ENCODE results near the gene ADORA3.
"Not testable (repeated sequence)": the region's sequence is repeated elsewhere in the genome, so short reads cannot be mapped to it uniquely, and the experiment has no call there.

The ADORA3 gene

GRCh38 chr1:111503585-111504060, at the start of gene ADORA3, which contains the start of gene TMIGD3:
TSS of gene ADORA3 (minus strand) at chr1:111503633. CDS start at chr1:111503354, 279 bp downstream.
TSS of gene TMIGD3 (minus strand) at chr1:111503633. CDS start at chr1:111503354, 279 bp downstream.
- Mint-ChIP-seq H3K9me3 (no peaks in the 10 kb centered on the region), H3K4me1 (ENCODE audit: low read depth) (peaks cover 56% of the 10 kb centered on the region), H3K27ac (peak within 1 kb of the TSS; percentile 19), H3K4me3 (no peak within 1 kb of the TSS), H3K36me3 (ENCODE audit: low read depth) (no peaks in the 10 kb centered on the region), H3K27me3 (no peaks in the 10 kb centered on the region)

DNA sequence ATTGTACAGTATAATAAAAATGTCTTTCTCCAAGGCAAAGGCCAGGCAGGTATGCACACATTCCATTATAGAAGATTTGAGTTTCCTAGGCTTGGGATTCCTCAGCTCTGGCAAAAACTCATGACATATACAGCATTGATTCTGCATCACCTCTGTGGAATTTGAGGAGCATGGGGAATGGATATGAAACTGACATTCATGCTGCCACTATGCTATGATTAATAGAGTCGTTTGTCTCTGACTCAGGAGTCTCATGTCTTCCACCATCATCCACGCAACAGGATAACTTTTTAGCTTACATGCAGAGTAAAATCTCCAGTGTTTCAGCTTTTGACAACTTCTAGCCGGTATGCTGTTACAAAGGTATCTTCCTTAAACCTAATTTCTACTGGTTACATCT, 49.8 kb upstream of the ADORA3 start:
- Mint-ChIP-seq H3K27me3 (no peaks in the 10 kb centered on the region), H3K27ac (no peak overlapping the region), H3K4me1 (ENCODE audit: low read depth) (no peaks in the 10 kb centered on the region), H3K9me3 (no peaks in the 10 kb centered on the region), H3K36me3 (ENCODE audit: low read depth) (no peaks in the 10 kb centered on the region), H3K4me3 (no peak overlapping the region)

GRCh38 chr1:111552587-111552986, 49.2 kb upstream of the ADORA3 start:
- Mint-ChIP-seq H3K27me3 (no peaks in the 10 kb centered on the region), H3K4me3 (no peak overlapping the region), H3K27ac (no peak overlapping the region), H3K4me1 (ENCODE audit: low read depth) (no peaks in the 10 kb centered on the region), H3K9me3 (no peaks in the 10 kb centered on the region), H3K36me3 (ENCODE audit: low read depth) (no peaks in the 10 kb centered on the region)

DNA sequence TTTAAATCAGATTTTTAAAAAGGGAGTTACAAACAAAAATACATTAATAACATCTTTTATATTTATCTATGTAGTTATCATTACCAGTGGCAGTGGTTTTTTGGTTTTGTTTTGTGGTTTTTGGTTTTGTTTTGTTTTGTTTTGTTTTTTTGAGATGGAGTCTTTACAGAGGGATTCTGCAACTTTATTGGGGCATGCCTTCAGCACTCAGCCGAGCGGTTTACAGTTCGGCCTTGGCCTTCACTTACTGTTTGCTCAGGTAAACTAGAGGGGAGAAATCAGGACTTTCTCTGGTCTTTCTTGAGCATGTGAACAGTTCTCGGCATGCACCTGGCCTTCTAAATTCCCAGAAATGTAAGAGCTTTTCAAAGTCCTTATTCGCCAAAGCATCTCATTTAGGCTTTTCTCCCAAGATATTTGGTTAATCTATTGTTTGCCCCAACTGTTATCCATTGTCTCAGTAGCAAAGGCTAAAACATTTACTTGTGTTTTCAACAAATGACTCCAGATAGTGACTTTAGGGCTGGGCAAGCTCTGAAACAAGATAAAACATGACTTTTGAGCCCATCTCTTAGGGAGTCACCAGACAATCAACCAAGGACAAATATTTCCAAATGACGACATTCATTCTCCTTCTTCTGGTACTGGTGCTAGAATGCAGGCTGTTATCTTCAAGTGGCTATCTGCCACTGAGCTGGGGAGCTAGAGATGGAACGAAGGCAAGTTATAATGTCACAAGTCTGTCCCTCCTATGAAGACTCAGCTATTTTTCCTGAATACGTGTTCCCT, 48.4 kb upstream of the ADORA3 start:
- no peaks in the 10 kb centered on the region for H3K27me3 Mint-ChIP-seq
- no peaks in the 10 kb centered on the region for H3K9me3 Mint-ChIP-seq
- H3K27ac Mint-ChIP-seq: no peak overlapping the region
- H3K36me3 Mint-ChIP-seq (ENCODE audit: low read depth): no peaks in the 10 kb centered on the region
- no peak overlapping the region for H3K4me3 Mint-ChIP-seq
- H3K4me1 Mint-ChIP-seq (ENCODE audit: low read depth): no peaks in the 10 kb centered on the region

DNA sequence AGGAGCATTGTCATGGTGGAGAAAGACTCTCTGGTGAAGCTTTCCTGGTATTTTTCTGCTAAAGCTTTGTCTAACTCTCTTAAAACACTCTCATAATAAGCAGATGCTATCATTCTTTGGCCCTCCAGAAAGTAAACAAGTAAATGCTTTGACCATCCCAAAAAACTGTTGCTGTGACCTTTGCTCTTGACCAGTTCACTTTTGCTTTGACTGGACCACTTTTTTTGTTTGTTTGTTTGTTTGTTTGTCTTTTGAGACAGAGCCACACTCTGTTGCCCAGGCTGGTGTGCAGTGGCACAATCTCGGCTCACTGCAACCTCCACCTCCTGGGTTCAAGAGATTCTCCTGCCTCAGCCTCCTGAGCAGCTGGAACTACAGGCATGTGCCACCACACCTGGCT, 44.4 kb upstream of the ADORA3 start:
- H3K27ac Mint-ChIP-seq; H3K4me1 Mint-ChIP-seq (ENCODE audit: low read depth); H3K9me3 Mint-ChIP-seq; H3K4me3 Mint-ChIP-seq; H3K27me3 Mint-ChIP-seq; H3K36me3 Mint-ChIP-seq (ENCODE audit: low read depth): not testable (repeated sequence)

DNA sequence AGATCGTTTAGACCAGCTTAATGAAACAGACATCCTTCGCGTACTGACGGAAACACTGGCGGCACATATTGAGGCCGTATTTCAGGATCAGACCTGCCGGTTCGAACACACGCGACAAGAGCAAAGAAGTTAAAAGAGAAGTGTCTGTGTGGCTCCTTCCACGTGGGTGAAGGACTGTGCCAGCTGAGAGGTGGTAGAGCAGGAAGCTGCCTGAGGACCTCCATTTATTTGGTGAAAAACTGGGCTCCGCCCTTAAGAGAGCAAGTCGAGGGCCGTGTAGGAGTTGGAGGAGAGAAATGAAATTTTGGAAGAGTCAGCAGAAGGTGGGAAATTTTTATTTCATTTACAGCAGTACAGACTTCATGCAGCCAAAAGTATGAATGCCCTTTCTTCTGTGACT, 38.8 kb upstream of the ADORA3 start:
- Mint-ChIP-seq H3K27ac (no peak overlapping the region), H3K4me3 (no peak overlapping the region), H3K9me3 (peaks cover 9% of the 10 kb centered on the region), H3K27me3 (peaks cover under 1% of the 10 kb centered on the region), H3K36me3 (ENCODE audit: low read depth) (no peaks in the 10 kb centered on the region), H3K4me1 (ENCODE audit: low read depth) (peaks cover 9% of the 10 kb centered on the region)

DNA sequence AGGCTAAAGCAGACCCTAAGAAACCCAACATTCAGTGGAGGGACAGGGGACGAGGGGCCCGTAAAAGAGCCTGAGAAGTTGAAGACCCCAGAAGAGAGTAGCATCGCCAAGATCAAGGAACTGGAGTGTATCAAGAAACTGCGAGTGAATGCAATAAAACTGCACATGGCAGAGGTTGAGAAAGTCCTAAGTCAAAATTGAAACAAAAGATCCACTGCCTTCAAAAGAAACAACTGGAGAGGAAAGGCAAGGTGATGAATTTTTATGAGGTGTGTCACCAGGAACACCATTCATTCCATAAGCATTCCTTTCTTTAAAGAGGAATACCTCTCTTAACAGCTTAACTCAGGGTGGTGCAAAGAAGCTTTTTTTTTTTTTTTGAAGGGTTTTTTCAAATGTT, 38.3 kb upstream of the ADORA3 start:
- Mint-ChIP-seq H3K27me3 (peaks cover 5% of the 10 kb centered on the region), H3K4me1 (ENCODE audit: low read depth) (peaks cover 9% of the 10 kb centered on the region), H3K36me3 (ENCODE audit: low read depth) (no peaks in the 10 kb centered on the region), H3K9me3 (peaks cover 9% of the 10 kb centered on the region), H3K4me3 (no peak overlapping the region), H3K27ac (no peak overlapping the region)

- H3K4me3 Mint-ChIP-seq: no peak overlapping the region
- no peaks in the 10 kb centered on the region for H3K36me3 Mint-ChIP-seq (ENCODE audit: low read depth)
- H3K27ac Mint-ChIP-seq: no peak overlapping the region
- peaks cover 7% of the 10 kb centered on the region for H3K27me3 Mint-ChIP-seq
- peaks cover 9% of the 10 kb centered on the region for H3K9me3 Mint-ChIP-seq
- H3K4me1 Mint-ChIP-seq (ENCODE audit: low read depth): peaks cover 9% of the 10 kb centered on the region
Observed at GRCh38 chr1:111540928-111541327, 37.5 kb upstream of the ADORA3 start.

DNA sequence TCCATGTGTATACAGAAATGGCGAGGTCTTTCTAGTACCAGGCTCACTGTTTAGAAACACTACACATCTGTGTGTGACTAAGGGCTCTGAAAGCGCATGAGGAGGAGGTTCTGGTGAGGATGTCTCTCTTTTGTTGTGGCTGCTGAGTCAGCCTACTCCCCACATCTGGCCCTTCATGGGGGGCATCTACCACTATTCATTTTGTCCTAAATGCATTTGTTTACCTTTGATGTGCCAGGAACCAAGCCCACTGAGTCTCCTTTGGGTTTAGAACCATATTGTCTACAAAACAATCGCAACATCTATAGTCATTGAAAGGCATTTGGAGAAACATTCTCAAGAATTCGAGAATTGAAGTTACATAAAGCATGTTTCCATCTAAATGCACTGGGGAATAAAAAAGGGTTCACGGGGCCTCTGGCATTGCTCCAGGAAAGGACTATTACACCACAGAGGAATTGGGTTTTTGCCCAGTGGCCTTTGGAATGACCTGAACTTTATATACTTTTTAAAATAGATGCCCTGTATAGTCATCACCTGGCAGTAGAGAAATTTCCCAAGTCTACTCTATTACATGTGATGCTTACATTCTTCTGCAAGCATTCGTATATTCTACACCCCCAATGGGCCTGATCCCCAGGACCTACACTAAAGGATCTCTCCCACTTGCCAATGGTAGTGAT, 35.1 kb upstream of the ADORA3 start:
- H3K4me3 Mint-ChIP-seq: no peak overlapping the region
- H3K36me3 Mint-ChIP-seq (ENCODE audit: low read depth): no peaks in the 10 kb centered on the region
- peaks cover 9% of the 10 kb centered on the region for H3K4me1 Mint-ChIP-seq (ENCODE audit: low read depth)
- no peaks in the 10 kb centered on the region for H3K9me3 Mint-ChIP-seq
- H3K27me3 Mint-ChIP-seq: peaks cover 7% of the 10 kb centered on the region
- H3K27ac Mint-ChIP-seq: no peak overlapping the region

GRCh38 chr1:111535256-111536191, 32.1 kb upstream of the ADORA3 start:
- Mint-ChIP-seq H3K4me3 (no peak overlapping the region), H3K9me3 (no peaks in the 10 kb centered on the region), H3K27ac (no peak overlapping the region), H3K36me3 (ENCODE audit: low read depth) (no peaks in the 10 kb centered on the region), H3K4me1 (ENCODE audit: low read depth) (peaks cover 9% of the 10 kb centered on the region), H3K27me3 (peaks cover 7% of the 10 kb centered on the region)

GRCh38 chr1:111520053-111520452, 16.6 kb upstream of the ADORA3 start:
- no peaks in the 10 kb centered on the region for H3K27me3 Mint-ChIP-seq
- no peaks in the 10 kb centered on the region for H3K36me3 Mint-ChIP-seq (ENCODE audit: low read depth)
- H3K27ac Mint-ChIP-seq: no peak overlapping the region
- H3K4me3 Mint-ChIP-seq: no peak overlapping the region
- H3K4me1 Mint-ChIP-seq (ENCODE audit: low read depth): peaks cover 39% of the 10 kb centered on the region
- no peaks in the 10 kb centered on the region for H3K9me3 Mint-ChIP-seq

GRCh38 chr1:111517469-111518225, 14.2 kb upstream of the ADORA3 start:
- Mint-ChIP-seq H3K36me3 (ENCODE audit: low read depth) (no peaks in the 10 kb centered on the region), H3K27ac (peak overlapping the region; percentile 77), H3K4me3 (peak overlapping the region; percentile 36), H3K9me3 (no peaks in the 10 kb centered on the region), H3K4me1 (ENCODE audit: low read depth) (peaks cover 46% of the 10 kb centered on the region), H3K27me3 (no peaks in the 10 kb centered on the region)

GRCh38 chr1:111516005-111516535, 12.6 kb upstream of the ADORA3 start:
- no peaks in the 10 kb centered on the region for H3K9me3 Mint-ChIP-seq
- peak overlapping the region; percentile 72 for H3K4me3 Mint-ChIP-seq
- H3K4me1 Mint-ChIP-seq (ENCODE audit: low read depth): peaks cover 46% of the 10 kb centered on the region
- no peaks in the 10 kb centered on the region for H3K36me3 Mint-ChIP-seq (ENCODE audit: low read depth)
- peak overlapping the region; percentile 77 for H3K27ac Mint-ChIP-seq
- no peaks in the 10 kb centered on the region for H3K27me3 Mint-ChIP-seq
